T47D (cell line): ENCODE data around the gene CDYL.

Experiments
- DNase-seq, 2 experiments: peaks; one replicate each; pipeline versions ENCODE4 v3.0.0 to v3.0.0-alpha.2; 2011 to 2012; ENCODE audit warnings: low read depth in 1 of 2, low spot score in 1 of 2
- JUND ChIP-seq: IDR thresholded peaks from 2 replicates; pipeline ENCODE4 v1.6.1; 2012; ENCODE audit warnings: low read depth
- in situ Hi-C: cut with HindIII; loops from 2 replicates; pipeline ENCODE4 v1.10.0; 2016; ENCODE audit warnings: low sequenced_read_pairs, low pct_unique_long_range_greater_than_20kb

CDYL gene

DNA sequence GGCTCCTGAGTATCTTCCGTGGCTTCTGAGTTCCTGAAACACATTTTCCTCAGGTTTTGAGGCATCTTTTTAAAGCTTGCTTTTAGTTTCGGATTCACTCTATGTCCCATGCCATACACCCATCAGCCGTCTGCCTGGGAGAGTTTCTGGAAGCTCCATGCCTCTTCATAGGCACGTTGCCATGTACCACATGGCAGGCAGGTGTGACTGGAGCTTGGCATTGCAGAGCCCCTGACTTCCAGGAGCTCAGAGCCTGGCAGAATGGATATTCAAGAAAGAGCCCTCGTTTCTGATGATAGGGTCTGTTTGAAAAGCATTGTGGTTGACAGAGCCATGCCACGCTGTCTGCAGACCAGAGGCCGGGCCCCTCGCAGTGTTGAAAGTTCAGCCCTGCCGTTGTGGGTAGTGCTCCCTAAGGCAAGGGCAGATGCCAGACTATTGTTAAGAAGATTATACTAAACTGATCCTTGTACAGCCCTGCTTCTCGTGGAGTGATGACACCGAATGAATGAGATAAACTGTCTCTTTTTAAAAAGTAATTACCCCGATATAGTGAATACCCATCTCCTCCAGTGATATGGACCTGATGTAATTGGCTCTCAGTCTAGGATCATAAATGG is 127.7 kb downstream of the CDYL start:
- no peak for DNase-seq
- in situ Hi-C loops, result no loop called here
- no peak for TF ChIP-seq JUND

DNA sequence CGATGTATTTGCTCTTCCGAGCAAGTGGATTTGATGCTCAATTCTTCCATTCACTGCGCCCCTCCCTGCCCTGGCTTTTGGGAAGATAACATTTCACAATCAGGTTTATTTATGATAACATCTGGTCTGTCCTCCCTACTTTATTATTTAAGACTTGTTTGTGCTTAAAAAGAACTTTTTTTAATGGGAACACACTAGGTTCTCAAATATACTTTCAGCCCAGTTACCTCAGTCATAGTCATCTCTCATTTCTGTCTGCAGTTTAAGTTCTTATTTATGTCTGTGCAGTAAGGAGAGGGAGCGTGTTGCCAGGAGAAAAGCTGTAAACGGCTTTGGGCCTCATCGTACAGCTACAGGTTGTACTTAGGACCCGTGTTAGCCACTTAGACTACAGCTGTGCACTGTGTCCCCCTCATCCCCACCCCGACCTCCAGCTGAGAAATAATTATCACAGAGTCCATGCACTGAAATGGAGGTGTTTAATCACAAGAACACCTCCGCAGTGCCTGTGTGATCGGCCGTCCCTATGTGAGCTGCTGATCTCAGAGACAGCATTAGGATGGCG is 128.3 kb downstream of the CDYL start:
- in situ Hi-C loops, result no loop called here
- no peak for DNase-seq

DNA sequence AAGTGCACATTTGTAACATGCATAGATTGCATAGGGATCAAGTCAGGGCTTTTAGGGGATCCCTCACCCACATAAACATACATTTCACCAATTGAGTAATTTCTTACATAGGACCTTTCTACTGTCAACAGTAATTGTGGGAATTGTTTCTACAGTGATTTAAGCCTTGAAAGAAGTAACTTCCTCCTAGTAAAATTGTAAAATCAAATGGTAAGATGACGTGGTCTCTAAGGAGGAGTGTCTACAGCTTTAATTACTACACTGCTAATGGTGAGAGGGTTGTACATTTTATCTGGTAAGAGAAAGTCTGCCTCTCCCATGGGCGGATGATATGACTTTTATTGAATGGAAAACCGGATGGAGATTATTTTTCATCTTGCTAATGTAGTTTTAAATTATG is 129.6 kb downstream of the CDYL start:
- TF ChIP-seq JUND, result no peak
- DNase-seq, result no peak
- in situ Hi-C loops, result no loop called here

More for the DNA sequence above, 128.3 kb downstream of the CDYL start:
- no peak for TF ChIP-seq JUND

DNA sequence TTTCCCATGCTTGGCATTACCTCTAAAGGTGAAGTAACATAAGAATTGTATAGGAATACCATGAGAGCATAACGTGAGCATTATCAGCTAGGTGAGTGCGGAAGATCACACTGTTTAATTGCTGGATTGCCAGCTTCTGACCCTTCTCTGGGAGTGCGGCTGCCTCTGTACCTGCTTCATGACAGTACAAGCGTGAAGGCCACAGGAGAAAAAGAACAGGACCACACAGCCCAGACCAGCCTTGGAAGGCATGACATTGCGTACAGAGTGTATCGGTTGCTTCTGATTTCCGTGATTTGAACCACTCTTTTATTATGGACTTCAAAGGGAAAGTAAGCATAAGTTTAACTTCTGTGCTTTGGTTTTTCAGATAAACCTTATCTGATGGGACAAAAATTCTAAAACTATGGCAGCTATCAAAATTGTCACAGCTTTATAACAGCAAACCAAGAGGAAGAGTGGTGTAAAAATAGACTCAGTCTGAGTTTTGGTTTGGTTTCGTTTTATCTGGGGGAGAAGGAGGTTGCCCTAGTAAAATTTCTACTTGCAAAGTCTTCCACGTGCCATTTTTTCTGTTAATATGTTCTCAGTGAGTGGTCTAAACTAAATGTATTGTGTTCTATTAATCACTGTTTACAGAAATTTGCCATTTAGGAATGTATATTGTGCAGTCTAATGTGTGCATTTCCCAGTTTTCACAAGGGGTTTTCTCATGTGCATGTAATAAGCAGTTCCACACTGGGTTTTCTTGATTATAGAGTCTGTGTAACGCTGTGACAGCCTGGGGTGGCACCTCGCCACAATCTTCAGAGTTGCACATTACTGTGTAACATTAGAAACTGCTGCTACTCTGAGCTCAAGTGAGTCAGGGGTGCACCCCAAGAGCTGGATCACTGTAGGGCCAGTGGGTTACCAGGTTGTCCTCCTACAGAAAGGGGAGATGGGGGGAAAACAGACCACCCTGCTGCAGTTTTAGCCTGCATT is 130.4 kb downstream of the CDYL start:
- in situ Hi-C loops, result no loop called here
- TF ChIP-seq JUND, result no peak
- DNase-seq, result no peak

DNA sequence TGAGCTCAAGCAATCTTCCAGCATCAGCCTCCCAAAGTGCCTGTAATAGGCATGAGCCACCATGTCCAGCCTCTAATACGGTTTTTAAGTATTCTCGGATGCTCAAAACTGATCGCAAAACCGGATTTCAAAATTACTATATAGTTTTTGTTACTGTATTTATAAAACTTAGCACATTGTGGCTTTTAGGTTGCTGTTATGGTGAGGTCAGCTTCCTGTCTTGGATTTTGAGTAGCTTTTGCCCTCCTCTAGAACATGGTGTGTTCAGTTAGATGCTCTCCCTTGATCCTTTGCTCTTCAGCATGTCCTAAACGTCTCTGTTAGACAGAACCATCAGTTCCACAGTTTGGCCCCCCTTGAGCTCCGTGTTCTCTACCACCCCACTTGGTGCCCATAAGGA is 131.4 kb downstream of the CDYL start:
- no peak for DNase-seq
- TF ChIP-seq JUND, result no peak
- in situ Hi-C loops, result no loop called here

DNA sequence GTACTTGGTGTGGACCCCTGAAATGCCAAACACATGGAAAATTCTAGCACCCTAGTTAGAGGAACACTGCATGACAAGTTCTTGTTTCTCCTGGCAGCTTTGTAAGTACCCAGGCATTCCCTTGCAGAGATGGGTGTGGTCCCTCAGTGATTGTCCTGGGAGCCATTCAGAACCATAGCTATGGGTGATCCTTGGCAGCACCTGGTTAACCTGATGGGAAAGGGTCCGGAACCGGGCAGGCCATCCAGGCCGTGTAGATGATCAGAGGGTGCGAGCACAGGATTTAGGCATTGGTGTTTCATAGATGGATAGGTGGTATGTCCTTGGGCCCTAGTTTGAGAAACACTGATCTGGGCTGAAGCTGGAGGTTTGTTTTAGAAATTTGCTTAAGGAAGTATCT is 131.9 kb downstream of the CDYL start:
- TF ChIP-seq JUND, result no peak
- no peak for DNase-seq
- in situ Hi-C loops, result no loop called here

DNA sequence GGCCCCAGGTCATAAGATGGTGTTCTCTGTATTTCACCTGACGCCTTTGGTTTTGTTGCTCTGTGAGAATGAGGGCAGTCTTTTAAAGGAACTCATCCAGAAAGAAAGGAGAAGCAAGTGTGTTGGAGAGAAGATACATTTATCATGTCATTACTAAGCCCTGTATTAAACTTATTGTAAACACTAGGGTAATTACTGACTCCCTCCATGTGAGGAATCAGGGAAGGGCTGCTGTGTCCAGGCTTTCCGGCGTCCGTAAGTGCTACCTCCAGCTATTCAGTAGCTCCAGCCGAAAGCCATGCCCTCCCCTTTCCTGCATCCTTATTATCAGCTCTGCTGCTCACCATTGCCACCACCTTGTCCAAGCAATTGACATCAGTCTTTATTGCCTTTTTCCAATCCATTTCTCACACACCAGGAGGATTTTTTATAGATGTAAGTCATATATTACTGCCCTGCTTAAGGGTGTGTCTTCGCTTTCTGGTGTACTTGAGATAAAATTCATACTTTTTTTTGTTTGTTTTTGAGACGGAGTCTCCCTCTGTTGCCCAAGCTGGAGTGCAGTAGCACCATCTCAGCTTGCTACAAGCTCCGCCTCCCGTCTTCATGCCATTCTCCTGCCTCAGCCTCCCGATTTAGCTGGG is 133.0 kb downstream of the CDYL start:
- no peak for DNase-seq
- TF ChIP-seq JUND, result no peak
- in situ Hi-C loops, result no loop called here

DNA sequence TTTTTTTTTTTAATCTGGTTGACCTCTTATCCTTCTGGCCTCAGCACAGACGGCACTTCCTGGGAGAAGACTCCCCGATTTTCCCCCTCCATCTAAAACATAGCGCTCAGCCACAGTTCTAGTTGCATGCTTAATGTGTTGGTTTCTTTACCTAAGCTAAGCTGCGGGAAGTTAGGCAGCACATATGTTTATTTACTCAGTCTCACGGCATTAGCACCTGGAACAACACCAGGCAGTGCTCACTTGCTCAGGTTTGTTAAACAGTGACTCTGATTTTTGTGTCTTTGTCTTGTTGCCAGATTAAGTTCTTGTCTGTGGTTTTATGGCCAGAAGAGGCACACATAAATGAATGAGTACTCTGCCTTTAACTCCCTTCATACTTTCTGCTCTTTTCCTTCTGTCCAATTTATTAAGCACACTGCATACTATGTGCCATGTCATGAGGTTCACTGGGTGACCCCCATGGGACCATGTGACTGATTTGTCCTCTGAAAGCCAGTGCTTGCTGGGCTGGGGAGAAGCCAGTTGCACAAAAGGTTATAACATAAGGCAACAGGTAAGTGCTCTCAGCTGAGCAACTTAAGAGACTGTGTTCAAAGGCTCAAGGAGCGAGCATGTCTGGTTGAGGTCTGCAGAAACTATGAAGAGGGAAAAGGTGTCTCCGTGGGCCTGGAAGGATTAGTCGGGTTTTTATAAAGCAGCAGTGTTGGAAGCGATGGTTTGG is 134.0 kb downstream of the CDYL start:
- peak in 1 of 2 experiments; percentile 8 for DNase-seq
- in situ Hi-C loops, result no loop called here

DNA sequence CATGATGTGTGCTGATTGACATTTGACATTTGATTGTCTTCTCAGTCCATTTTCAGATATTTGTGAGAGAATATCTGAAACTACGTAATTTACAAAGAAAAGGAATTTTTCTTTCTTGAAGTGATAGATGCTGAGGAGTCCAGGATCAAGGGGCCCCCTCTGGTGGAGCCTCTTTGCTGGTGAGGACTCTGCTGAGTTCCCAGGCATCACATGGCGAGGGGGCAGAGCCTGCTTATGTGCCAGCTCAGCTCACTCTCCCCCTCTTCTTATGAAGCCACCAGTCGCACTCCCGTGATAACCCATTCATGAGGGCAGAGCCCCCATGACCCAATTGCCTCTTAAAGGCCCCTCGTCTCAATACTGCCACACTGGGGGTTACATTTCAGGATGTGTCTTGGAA is 136.4 kb downstream of the CDYL start:
- no peak for TF ChIP-seq JUND
- in situ Hi-C loops, result no loop called here
- DNase-seq, result no peak

More for the DNA sequence above, 134.0 kb downstream of the CDYL start:
- no peak for TF ChIP-seq JUND

DNA sequence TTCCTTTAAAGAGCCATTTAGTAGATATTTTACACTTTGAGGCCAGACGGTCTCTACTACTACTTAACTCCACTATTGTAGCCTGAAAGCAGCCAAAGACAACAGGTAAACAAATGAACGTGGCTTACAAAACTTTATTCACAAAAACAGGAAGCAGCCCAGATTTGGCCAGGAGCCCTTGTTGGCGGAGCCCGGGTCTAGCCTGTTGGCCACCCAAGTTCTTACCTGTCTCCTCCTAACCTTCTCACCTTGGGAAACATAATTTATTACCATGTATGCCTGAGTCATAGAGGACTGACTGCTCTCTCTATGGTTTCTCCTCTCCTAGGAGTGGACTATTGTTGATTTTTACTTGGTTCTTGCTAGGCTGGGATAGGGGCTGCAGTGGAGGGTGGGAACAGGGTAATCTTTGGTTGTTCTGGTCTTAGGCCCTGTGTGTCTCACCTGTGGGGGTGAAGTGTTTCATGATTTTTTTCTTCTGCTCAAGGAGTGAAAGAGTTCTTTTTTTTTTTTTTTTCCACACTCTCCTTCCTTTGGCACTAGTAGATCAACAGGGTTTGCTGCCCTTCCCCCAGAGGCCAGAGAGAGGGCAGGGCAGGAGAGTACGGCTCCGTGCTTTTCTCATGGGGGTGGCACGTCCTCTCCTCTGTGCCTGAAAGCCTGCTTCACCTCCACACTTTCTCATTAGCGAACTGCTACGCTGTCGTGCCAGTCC is 137.7 kb downstream of the CDYL start:
- no peak for DNase-seq
- in situ Hi-C loops, result no loop called here
- no peak for TF ChIP-seq JUND

DNA sequence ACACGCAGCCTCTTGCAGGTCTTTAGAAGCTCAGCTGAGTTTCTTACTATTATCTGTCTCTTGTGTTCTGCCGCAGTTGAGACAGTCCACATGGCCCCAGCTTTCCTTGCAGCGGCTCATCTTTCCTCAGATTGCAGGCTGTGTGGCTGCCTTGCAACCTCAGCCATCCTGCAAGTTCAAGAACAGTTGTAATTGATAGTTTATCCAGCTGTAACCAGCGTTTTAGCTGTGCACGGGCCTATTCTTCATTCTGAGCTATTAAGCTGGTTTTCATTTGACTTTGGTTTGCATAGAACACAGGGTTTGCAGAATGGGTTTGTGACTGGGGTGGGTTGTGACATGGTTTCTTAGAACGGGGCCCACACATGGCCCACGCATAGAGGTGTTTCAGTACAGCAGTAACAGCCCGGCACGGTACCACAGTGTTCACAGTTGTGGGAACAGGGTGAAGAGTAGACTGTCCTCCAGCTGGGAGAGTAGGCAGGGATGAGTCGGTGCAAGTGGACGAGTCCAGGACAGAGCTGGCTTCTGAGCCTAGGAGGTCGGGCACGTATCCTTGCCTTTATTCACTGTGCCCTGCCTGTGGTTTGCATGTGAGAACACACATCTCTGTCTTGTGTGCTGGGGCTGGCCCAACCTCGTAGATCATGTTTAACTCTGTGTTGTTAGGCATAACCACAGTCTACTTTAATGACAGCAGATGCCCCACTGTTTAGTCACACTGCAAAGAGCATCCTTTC is 138.4 kb downstream of the CDYL start:
- TF ChIP-seq JUND, result no peak
- no peak for DNase-seq
- in situ Hi-C loops, result no loop called here
